H9 (cell line): Measurements from ENCODE around the gene PDIA2. TPM values are rescaled to one million over a fixed set of nuclear protein-coding genes. Genes with fewer than 3 reads are reported as not detected.

Source experiments
- DNase-seq: peaks from one replicate; pipeline ENCODE4 v3.0.0-alpha.2; 2017
- H2AFZ ChIP-seq: one replicate; pipeline ENCODE4 v1.6.1; 2013; ENCODE audit warnings: mild to moderate bottlenecking, low read length, control low read depth, moderate library complexity
- H2AK5ac ChIP-seq: 2 replicates; pipeline ENCODE4 v1.6.1; 2013; ENCODE audit warnings: low read length, control low read depth, mixed read lengths; ENCODE audit not compliant: insufficient read length
- H2BK120ac ChIP-seq: one replicate; pipeline ENCODE4 v1.6.1; 2013; ENCODE audit warnings: low read depth, mild to moderate bottlenecking, low read length, control low read depth, inconsistent platforms; ENCODE audit not compliant: poor library complexity, severe bottlenecking
- H2BK12ac ChIP-seq: 2 replicates; pipeline ENCODE4 v1.6.1; 2013; ENCODE audit warnings: low read length, control low read depth, mixed read lengths, low read depth; ENCODE audit not compliant: insufficient read length
- H2BK15ac ChIP-seq: 2 replicates; pipeline ENCODE4 v1.6.1; 2013; ENCODE audit warnings: low read depth, low read length, control low read depth
- H2BK20ac ChIP-seq: one replicate; pipeline ENCODE4 v1.6.1; 2013; ENCODE audit warnings: low read depth, mild to moderate bottlenecking, low read length, control low read depth, inconsistent platforms; ENCODE audit not compliant: poor library complexity, severe bottlenecking
- H2BK5ac ChIP-seq: 2 replicates; pipeline ENCODE4 v1.6.1; 2013; ENCODE audit warnings: low read length, control low read depth, mixed read lengths; ENCODE audit not compliant: insufficient read length
- H3K14ac ChIP-seq: 2 replicates; pipeline ENCODE4 v1.6.1; 2013; ENCODE audit warnings: low read length, control low read depth; ENCODE audit not compliant: insufficient read depth
- H3K18ac ChIP-seq: 2 replicates; pipeline ENCODE4 v1.6.1; 2013; ENCODE audit warnings: low read depth, mild to moderate bottlenecking, mixed read lengths, low read length, control low read depth; ENCODE audit not compliant: insufficient read length
- H3K23ac ChIP-seq: 2 replicates; pipeline ENCODE4 v1.6.1; 2013; ENCODE audit warnings: low read length, control low read depth, mixed read lengths, low read depth; ENCODE audit not compliant: insufficient read length
- H3K23me2 ChIP-seq: 2 replicates; pipeline ENCODE4 v1.6.1; 2013; ENCODE audit warnings: low read depth, mild to moderate bottlenecking, mixed read lengths, low read length, control low read depth; ENCODE audit not compliant: insufficient read length, poor library complexity, severe bottlenecking
- H3K27ac ChIP-seq: 2 replicates; pipeline ENCODE4 v1.5.1; 2013; ENCODE audit warnings: low read length, control low read depth, mixed read lengths, low read depth; ENCODE audit not compliant: insufficient read length
- H3K27me3 ChIP-seq: 2 replicates; pipeline ENCODE4 v1.6.1; 2013; ENCODE audit warnings: low read length, control low read depth, inconsistent platforms; ENCODE audit not compliant: insufficient read depth
- H3K4ac ChIP-seq: 2 replicates; pipeline ENCODE4 v1.6.1; 2013; ENCODE audit warnings: low read depth, mild to moderate bottlenecking, control low read depth, inconsistent platforms, low read length, moderate library complexity
- H3K4me1 ChIP-seq: 2 replicates; pipeline ENCODE4 v1.6.1; 2013; ENCODE audit warnings: low read length, control low read depth, inconsistent platforms; ENCODE audit not compliant: insufficient read depth
- H3K4me2 ChIP-seq: 2 replicates; pipeline ENCODE4 v1.6.1; 2013; ENCODE audit warnings: low read length, control low read depth, mixed read lengths; ENCODE audit not compliant: insufficient read length, insufficient read depth
- H3K56ac ChIP-seq: 2 replicates; pipeline ENCODE4 v1.6.1; 2013; ENCODE audit warnings: low read depth, mild to moderate bottlenecking, mixed read lengths, low read length, control low read depth; ENCODE audit not compliant: insufficient read length
- H3K79me1 ChIP-seq: 2 replicates; pipeline ENCODE4 v1.6.1; 2013; ENCODE audit warnings: low read depth, mild to moderate bottlenecking, moderate library complexity, low read length, control low read depth, inconsistent platforms; ENCODE audit not compliant: insufficient read depth, poor library complexity, severe bottlenecking
- H3K79me2 ChIP-seq: 2 replicates; pipeline ENCODE4 v1.6.1; 2013; ENCODE audit warnings: low read length, control low read depth, inconsistent platforms; ENCODE audit not compliant: insufficient read depth
- H3K9ac ChIP-seq: 2 replicates; pipeline ENCODE4 v1.6.1; 2013; ENCODE audit warnings: low read length, control low read depth, mixed read lengths; ENCODE audit not compliant: insufficient read length; ENCODE audit errors: extremely low read depth
- H3K9me3 ChIP-seq: one replicate; pipeline ENCODE4 v1.6.1; 2013; ENCODE audit warnings: low read depth, low read length, inconsistent platforms; ENCODE audit not compliant: control insufficient read depth
- H3T11ph ChIP-seq: one replicate; pipeline ENCODE4 v1.6.1; 2013; ENCODE audit warnings: mild to moderate bottlenecking, low read length, control low read depth, inconsistent platforms
- H4K20me1 ChIP-seq: one replicate; pipeline ENCODE4 v1.6.1; 2013; ENCODE audit not compliant: control insufficient read depth, insufficient read length, insufficient read depth
- H4K5ac ChIP-seq: 2 replicates; pipeline ENCODE4 v1.6.1; 2013; ENCODE audit warnings: low read depth, mild to moderate bottlenecking, mixed read lengths, low read length, control low read depth; ENCODE audit not compliant: insufficient read length
- H4K8ac ChIP-seq: replicated peaks from 2 replicates; pipeline ENCODE4 v1.6.1; 2013; ENCODE audit warnings: low read length, control low read depth, mixed read lengths, low read depth; ENCODE audit not compliant: insufficient read length
- H4K91ac ChIP-seq: 2 replicates; pipeline ENCODE4 v1.6.1; 2013; ENCODE audit warnings: low read depth, mild to moderate bottlenecking, moderate library complexity, mixed read lengths, low read length, control low read depth; ENCODE audit not compliant: insufficient read length
- H3K27ac Mint-ChIP-seq, 3 experiments: 2 replicates in 2 of 3; 3 replicates in 1 of 3; pipeline ENCODE4 v1.8.0; 2020 to 2021; ENCODE audit warnings: mixed read lengths in 3 of 3, mild to moderate bottlenecking in 1 of 3, moderate library complexity in 1 of 3
- H3K27me3 Mint-ChIP-seq: 2 replicates; pipeline ENCODE4 v1.8.0; 2021; ENCODE audit warnings: low read depth, mild to moderate bottlenecking, moderate library complexity, mixed read lengths
- H3K36me3 Mint-ChIP-seq, 3 experiments: 2 replicates in 2 of 3; 3 replicates in 1 of 3; pipeline ENCODE4 v1.8.0; 2020 to 2021; ENCODE audit warnings: low read depth in 3 of 3, mixed read lengths in 3 of 3; ENCODE audit not compliant: insufficient read depth in 1 of 3
- H3K4me1 Mint-ChIP-seq, 2 experiments: 2 replicates each; pipeline ENCODE4 v1.8.0; 2020; ENCODE audit warnings: mixed read lengths in 2 of 2
- H3K4me3 Mint-ChIP-seq, 2 experiments: 2 replicates in 1 of 2; 3 replicates in 1 of 2; pipeline ENCODE4 v1.8.0; 2020 to 2021; ENCODE audit warnings: mild to moderate bottlenecking in 2 of 2, mixed read lengths in 2 of 2, moderate library complexity in 1 of 2
- H3K9me3 Mint-ChIP-seq, 2 experiments: 2 replicates in 1 of 2; 3 replicates in 1 of 2; pipeline ENCODE4 v1.8.0; 2020; ENCODE audit warnings: mild to moderate bottlenecking in 2 of 2, mixed read lengths in 2 of 2, moderate library complexity in 1 of 2
- WGBS: extraction: QIAGEN DNeasy Blood & Tissue Kit; methylation state at CpG from one replicate; pipeline ENCODE4 v1.1.7; 2013; ENCODE audit warnings: missing lambda C conversion rate, low lambda C conversion rate, mixed read lengths; ENCODE audit not compliant: insufficient read length; ENCODE audit errors: extremely low coverage; 5-methylcytosine and 5-hydroxymethylcytosine counted together
- total RNA-seq: library from RNA; stranded (reverse); gene quantifications from 2 replicates; pipeline ENCODE4 v1.2.1, GENCODE V29; 2021
- TF ChIP-seq, protein P1 (sequence below): fragments of 200-600 bp; sonication (generic); conservative IDR thresholded peaks from 3 replicates; pipeline ENCODE4 v1.8.0; 2021; ENCODE audit warnings: antibody characterized with exemption, mild to moderate bottlenecking

PDIA2 gene
- total RNA-seq, 1 experiment from 2014 or later = 1.4 TPM

GRCh38 chr16:307691-308312 is 24.8 kb downstream of the PDIA2 start:
- no peak overlapping the region for H3K27ac ChIP-seq
- no peak overlapping the region for H3K9ac ChIP-seq
- H3K9me3 ChIP-seq = no peaks in the 10 kb centered on the region
- no peak overlapping the region for H3K4ac ChIP-seq
- no peak overlapping the region for H2AFZ ChIP-seq
- H3K27ac Mint-ChIP-seq = no peak overlapping the region
- H3K23ac ChIP-seq = no peak overlapping the region
- no peak overlapping the region for H3K56ac ChIP-seq
- H4K5ac ChIP-seq = no peak overlapping the region
- no peak overlapping the region for H2BK15ac ChIP-seq
- no peak overlapping the region for H2BK5ac ChIP-seq
- H3K79me2 ChIP-seq = no peaks in the 10 kb centered on the region; the same call in 1 of the 2 replicates
- no peak overlapping the region for H3T11ph ChIP-seq
- TF ChIP-seq, protein P1, sequence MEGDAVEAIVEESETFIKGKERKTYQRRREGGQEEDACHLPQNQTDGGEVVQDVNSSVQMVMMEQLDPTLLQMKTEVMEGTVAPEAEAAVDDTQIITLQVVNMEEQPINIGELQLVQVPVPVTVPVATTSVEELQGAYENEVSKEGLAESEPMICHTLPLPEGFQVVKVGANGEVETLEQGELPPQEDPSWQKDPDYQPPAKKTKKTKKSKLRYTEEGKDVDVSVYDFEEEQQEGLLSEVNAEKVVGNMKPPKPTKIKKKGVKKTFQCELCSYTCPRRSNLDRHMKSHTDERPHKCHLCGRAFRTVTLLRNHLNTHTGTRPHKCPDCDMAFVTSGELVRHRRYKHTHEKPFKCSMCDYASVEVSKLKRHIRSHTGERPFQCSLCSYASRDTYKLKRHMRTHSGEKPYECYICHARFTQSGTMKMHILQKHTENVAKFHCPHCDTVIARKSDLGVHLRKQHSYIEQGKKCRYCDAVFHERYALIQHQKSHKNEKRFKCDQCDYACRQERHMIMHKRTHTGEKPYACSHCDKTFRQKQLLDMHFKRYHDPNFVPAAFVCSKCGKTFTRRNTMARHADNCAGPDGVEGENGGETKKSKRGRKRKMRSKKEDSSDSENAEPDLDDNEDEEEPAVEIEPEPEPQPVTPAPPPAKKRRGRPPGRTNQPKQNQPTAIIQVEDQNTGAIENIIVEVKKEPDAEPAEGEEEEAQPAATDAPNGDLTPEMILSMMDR = no peak
- H2AK5ac ChIP-seq = no peak overlapping the region
- no peak overlapping the region for H2BK20ac ChIP-seq
- H3K14ac ChIP-seq = no peak overlapping the region
- DNase-seq = no peak
- no peaks in the 10 kb centered on the region for H3K4me1 ChIP-seq
- no peaks in the 10 kb centered on the region for H3K79me1 ChIP-seq
- H3K18ac ChIP-seq = no peak overlapping the region
- no peaks in the 10 kb centered on the region for H3K23me2 ChIP-seq
- no peaks in the 10 kb centered on the region for H3K27me3 Mint-ChIP-seq
- H4K20me1 ChIP-seq = no peaks in the 10 kb centered on the region
- no peaks in the 10 kb centered on the region for H3K9me3 Mint-ChIP-seq
- H3K4me3 Mint-ChIP-seq = no peak overlapping the region
- H2BK120ac ChIP-seq = no peak overlapping the region
- WGBS = no CpG with 5 or more reads among the region's 21 CpGs
- H3K4me2 ChIP-seq = no peak overlapping the region
- no peaks in the 10 kb centered on the region for H3K27me3 ChIP-seq
- H3K36me3 Mint-ChIP-seq = peaks cover 17 to 60% (median 59%) of the 10 kb centered on the region in 3 experiments; a peak in 6 of 7 replicates
- no peaks in the 10 kb centered on the region for H3K4me1 Mint-ChIP-seq
- H4K91ac ChIP-seq = no peak overlapping the region
- H2BK12ac ChIP-seq = no peak overlapping the region
- H4K8ac ChIP-seq = no peak overlapping the region
